OCI-LY1 (cell line): ENCODE measurements around the gene PHOX2B.

ENCODE experiments used
- H2AFZ ChIP-seq: fragments of 200-600 bp; sonication (generic), shearing (Covaris generic); 2 replicates; pipeline ENCODE4 v1.6.0; 2014; ENCODE audit warnings: antibody characterized with exemption, mild to moderate bottlenecking, low read length
- H3F3A ChIP-seq: fragments of 200-600 bp; sonication (generic), shearing (Covaris generic); 2 replicates; pipeline ENCODE4 v1.6.0; 2014; ENCODE audit warnings: mild to moderate bottlenecking, antibody characterized with exemption, low read length, moderate library complexity; ENCODE audit not compliant: insufficient read depth
- H3K27ac ChIP-seq: fragments of 200-600 bp; sonication (generic); 2 replicates; pipeline ENCODE4 v1.5.1; 2014; ENCODE audit warnings: low read length, mixed run types, mild to moderate bottlenecking, low read depth; ENCODE audit not compliant: poor library complexity, severe bottlenecking
- H3K27me3 ChIP-seq: fragments of 200-600 bp; sonication (generic); 2 replicates; pipeline ENCODE4 v1.6.0; 2014; ENCODE audit warnings: antibody characterized with exemption, mild to moderate bottlenecking, low read length, moderate library complexity; ENCODE audit not compliant: insufficient read depth
- H3K36me3 ChIP-seq: fragments of 200-600 bp; sonication (generic); 2 replicates; pipeline ENCODE4 v1.6.1; 2014; ENCODE audit warnings: mild to moderate bottlenecking, antibody characterized with exemption, low read length, moderate library complexity, mixed read lengths; ENCODE audit not compliant: insufficient read depth
- H3K4me1 ChIP-seq: fragments of 200-600 bp; sonication (generic); 2 replicates; pipeline ENCODE4 v1.5.1; 2014; ENCODE audit warnings: mild to moderate bottlenecking, low read length, moderate library complexity; ENCODE audit not compliant: insufficient read depth, severe bottlenecking
- H3K4me2 ChIP-seq: fragments of 200-600 bp; sonication (generic), shearing (Covaris generic); 2 replicates; pipeline ENCODE4 v1.6.1; 2014; ENCODE audit warnings: low read length
- H3K4me3 ChIP-seq: fragments of 200-600 bp; sonication (generic); 2 replicates; pipeline ENCODE4 v1.5.1; 2014; ENCODE audit warnings: low read length, low read depth, mild to moderate bottlenecking, mixed read lengths; ENCODE audit not compliant: poor library complexity, severe bottlenecking
- H3K79me2 ChIP-seq: fragments of 200-600 bp; shearing (Covaris generic); 2 replicates; pipeline ENCODE4 v1.6.1; 2016; ENCODE audit warnings: mixed run types, low read length, mixed read lengths; ENCODE audit not compliant: insufficient read depth
- H3K9ac ChIP-seq: fragments of 200-600 bp; sonication (generic), shearing (Covaris generic); 2 replicates; pipeline ENCODE4 v1.6.1; 2014; ENCODE audit warnings: mild to moderate bottlenecking, low read length, mixed read lengths
- H3K9me2 ChIP-seq: fragments of 200-600 bp; sonication (generic), shearing (Covaris generic); 2 replicates; pipeline ENCODE4 v1.6.1; 2014; ENCODE audit warnings: low read depth, mild to moderate bottlenecking, low read length, mixed read lengths
- H3K9me3 ChIP-seq: fragments of 200-600 bp; shearing (Covaris generic); 2 replicates; pipeline ENCODE4 v1.6.1; 2014; ENCODE audit warnings: low read length, mixed read lengths
- H4K20me1 ChIP-seq: fragments of 200-600 bp; sonication (generic), shearing (Covaris generic); 2 replicates; pipeline ENCODE4 v1.6.0; 2016; ENCODE audit warnings: mild to moderate bottlenecking, low read length; ENCODE audit not compliant: insufficient read depth
- EZH2 ChIP-seq: fragments of 200-600 bp; sonication (generic), shearing (Covaris generic); IDR thresholded peaks from 2 replicates; pipeline ENCODE4 v1.8.0; 2017; ENCODE audit warnings: borderline replicate concordance, mixed run types, mild to moderate bottlenecking, antibody characterized with exemption, low read length, moderate library complexity, mixed read lengths
- TF ChIP-seq, protein P1 (sequence below): fragments of 200-600 bp; sonication (generic), shearing (Covaris generic); IDR thresholded peaks from 2 replicates; pipeline ENCODE4 v1.5.1; 2017; ENCODE audit warnings: mild to moderate bottlenecking, antibody characterized with exemption, low read length, moderate library complexity, mixed read lengths

PHOX2B gene

GRCh38 chr4:41795796-41796385 lies 47.4 kb upstream of the PHOX2B start:
- H3K4me2 ChIP-seq = no peak overlapping the region

DNA sequence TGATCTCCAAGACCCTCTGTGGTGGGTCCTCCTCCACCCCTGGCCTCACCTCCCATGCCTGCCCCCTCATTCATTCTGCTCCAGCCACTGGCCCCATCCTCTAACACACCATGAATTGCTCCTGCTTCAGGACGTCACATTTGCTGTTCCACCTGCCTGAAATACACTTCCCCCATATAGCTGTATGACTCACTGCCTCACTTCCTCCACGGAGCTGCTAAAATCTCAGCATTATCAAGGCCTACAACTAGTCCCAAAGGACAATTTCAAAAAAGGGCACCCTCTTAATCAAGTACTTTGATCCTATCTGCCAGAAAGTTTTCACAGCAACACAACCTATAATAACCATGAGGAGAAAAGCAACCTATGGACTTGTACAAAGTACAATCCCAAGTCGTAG lies 43.6 kb upstream of the PHOX2B start:
- Histone ChIP-seq H3K27ac (no peak overlapping the region), H3K36me3 (no peaks in the 10 kb centered on the region), H3K27me3 (no peaks in the 10 kb centered on the region; the same call in 1 of the 2 replicates), H3F3A (no peaks in the 10 kb centered on the region), H3K4me1 (no peaks in the 10 kb centered on the region), H2AFZ (no peak overlapping the region), H3K9me3 (no peaks in the 10 kb centered on the region), H3K4me2 (no peak overlapping the region), H3K79me2 (no peaks in the 10 kb centered on the region), H3K4me3 (no peak overlapping the region), H4K20me1 (no peaks in the 10 kb centered on the region), H3K9ac (no peak overlapping the region), H3K9me2 (no peaks in the 10 kb centered on the region)
- TF ChIP-seq, protein P1, sequence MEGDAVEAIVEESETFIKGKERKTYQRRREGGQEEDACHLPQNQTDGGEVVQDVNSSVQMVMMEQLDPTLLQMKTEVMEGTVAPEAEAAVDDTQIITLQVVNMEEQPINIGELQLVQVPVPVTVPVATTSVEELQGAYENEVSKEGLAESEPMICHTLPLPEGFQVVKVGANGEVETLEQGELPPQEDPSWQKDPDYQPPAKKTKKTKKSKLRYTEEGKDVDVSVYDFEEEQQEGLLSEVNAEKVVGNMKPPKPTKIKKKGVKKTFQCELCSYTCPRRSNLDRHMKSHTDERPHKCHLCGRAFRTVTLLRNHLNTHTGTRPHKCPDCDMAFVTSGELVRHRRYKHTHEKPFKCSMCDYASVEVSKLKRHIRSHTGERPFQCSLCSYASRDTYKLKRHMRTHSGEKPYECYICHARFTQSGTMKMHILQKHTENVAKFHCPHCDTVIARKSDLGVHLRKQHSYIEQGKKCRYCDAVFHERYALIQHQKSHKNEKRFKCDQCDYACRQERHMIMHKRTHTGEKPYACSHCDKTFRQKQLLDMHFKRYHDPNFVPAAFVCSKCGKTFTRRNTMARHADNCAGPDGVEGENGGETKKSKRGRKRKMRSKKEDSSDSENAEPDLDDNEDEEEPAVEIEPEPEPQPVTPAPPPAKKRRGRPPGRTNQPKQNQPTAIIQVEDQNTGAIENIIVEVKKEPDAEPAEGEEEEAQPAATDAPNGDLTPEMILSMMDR = no peak
- no peak for TF ChIP-seq EZH2

More at GRCh38 chr4:41795796-41796385, 47.4 kb upstream of the PHOX2B start:
- no peaks in the 10 kb centered on the region for H3K4me1 ChIP-seq
- no peaks in the 10 kb centered on the region for H3K9me2 ChIP-seq
- no peaks in the 10 kb centered on the region for H3K36me3 ChIP-seq
- no peak for TF ChIP-seq EZH2
- TF ChIP-seq, protein P1 = no peak
- H3K27ac ChIP-seq = no peak overlapping the region
- no peaks in the 10 kb centered on the region for H4K20me1 ChIP-seq
- H3K4me3 ChIP-seq = no peak overlapping the region
- H3K79me2 ChIP-seq = no peaks in the 10 kb centered on the region
- no peak overlapping the region for H3K9ac ChIP-seq
- H3F3A ChIP-seq = no peaks in the 10 kb centered on the region
- H3K27me3 ChIP-seq = no peaks in the 10 kb centered on the region
- no peak overlapping the region for H2AFZ ChIP-seq
- no peaks in the 10 kb centered on the region for H3K9me3 ChIP-seq

DNA sequence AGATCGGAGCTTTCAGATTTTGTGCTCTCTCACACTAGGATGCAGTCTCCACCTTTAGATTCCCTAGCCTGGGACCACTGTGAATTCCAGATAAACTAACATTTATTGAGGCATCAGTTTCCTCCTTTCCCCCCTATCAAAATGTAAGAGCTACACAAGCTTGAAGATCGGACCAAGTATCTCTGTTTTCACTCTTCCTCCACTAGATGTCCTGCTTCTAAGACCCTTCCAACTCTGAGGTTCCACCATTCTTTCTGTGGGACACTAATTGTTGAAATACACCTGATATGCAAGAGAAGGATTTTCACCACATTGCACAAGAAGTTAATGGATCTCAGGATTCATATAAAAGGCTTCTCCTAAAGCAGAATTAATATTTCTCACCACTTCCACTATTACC lies 43.0 kb upstream of the PHOX2B start:
- no peak overlapping the region for H3K9ac ChIP-seq
- no peaks in the 10 kb centered on the region for H3K79me2 ChIP-seq
- no peaks in the 10 kb centered on the region for H4K20me1 ChIP-seq
- H3K4me1 ChIP-seq = no peaks in the 10 kb centered on the region
- TF ChIP-seq, protein P1 = peak; percentile 24; the same call in 1 of the 2 replicates
- TF ChIP-seq EZH2 = no peak
- no peaks in the 10 kb centered on the region for H3K9me2 ChIP-seq
- H3K4me3 ChIP-seq = no peak overlapping the region
- no peak overlapping the region for H3K27ac ChIP-seq
- H3K27me3 ChIP-seq = no peaks in the 10 kb centered on the region; the same call in 1 of the 2 replicates
- no peaks in the 10 kb centered on the region for H3K36me3 ChIP-seq
- H3K4me2 ChIP-seq = no peak overlapping the region
- H2AFZ ChIP-seq = no peak overlapping the region
- H3K9me3 ChIP-seq = no peaks in the 10 kb centered on the region
- no peaks in the 10 kb centered on the region for H3F3A ChIP-seq
